HepG2 (cell line): Measurements from ENCODE around the gene IP6K3. TPM values are rescaled to one million over a fixed set of nuclear protein-coding genes. Genes with fewer than 3 reads are reported as not detected.

ENCODE experiments used
- ATAC-seq: fragments of 200-7000 bp; cut with Tn5 transposase; 3 replicates; pipeline ENCODE4 v1.9.1; 2020; ENCODE audit warnings: mild to moderate bottlenecking, moderate library complexity
- BruUV-seq: library from RNA; stranded (reverse); fragments of 400-500 nt; replicated peaks from 2 replicates; lab custom pipeline; 2021; lab: Mats Ljungman, UMichigan
- CTCF ChIA-PET: fragments of 300-600 bp; formaldehyde crosslinking; extraction: SDS; loops from one replicate; lab custom pipeline; 2021; ENCODE audit warnings: low total read pairs, inconsistent platforms, low intra/inter-chr PET ratio; lab: Yijun Ruan, JAX
- POLR2A ChIA-PET: fragments of 350-600 bp; sonication (Branson Sonifier 250); formaldehyde crosslinking; loops from one replicate; lab custom pipeline; 2020; ENCODE audit warnings: antibody characterized with exemption, inconsistent platforms; lab: Yijun Ruan, JAX
- DNase-seq: peaks from one replicate; pipeline ENCODE4 v3.0.0-alpha.2; 2015; ENCODE audit warnings: low spot score
- FAIRE-seq: peaks from 3 replicates; lab custom pipeline; 2011; peaks lifted over from hg19 to GRCh38; lab: Jason Lieb, UNC
- H2AFZ ChIP-seq: one replicate; pipeline ENCODE4 v1.6.1; 2011; ENCODE audit warnings: low read length, inconsistent platforms
- H3K27ac ChIP-seq: fragments of 300-600 bp; 3 replicates; pipeline ENCODE4 v1.8.0; 2011; ENCODE audit warnings: mixed run types, mild to moderate bottlenecking, mixed read lengths, low read length, inconsistent platforms; ENCODE audit not compliant: insufficient read depth; ENCODE audit errors: extremely low read length
- H3K27me3 ChIP-seq, 2 experiments: fragments of 200-600 bp in 1 of 2; 2 replicates in 1 of 2; 3 replicates in 1 of 2; pipeline versions ENCODE4 v1.6.0 to v1.8.0; 2011; ENCODE audit warnings: low read length in 2 of 2, mild to moderate bottlenecking in 2 of 2, moderate library complexity in 2 of 2, inconsistent platforms in 1 of 2; ENCODE audit not compliant: insufficient read depth in 2 of 2, control insufficient read depth in 1 of 2
- H3K36me3 ChIP-seq, 2 experiments: fragments of 200-600 bp in 1 of 2; replicated peaks in 1 of 2; 2 replicates in 1 of 2; 3 replicates in 1 of 2; pipeline versions ENCODE4 v1.5.1 to v1.8.0; 2011; ENCODE audit warnings: low read length in 2 of 2, inconsistent platforms in 1 of 2; ENCODE audit not compliant: insufficient read depth in 2 of 2, control insufficient read depth in 1 of 2
- H3K4me1 ChIP-seq: 2 replicates; pipeline ENCODE4 v1.5.1; 2012; ENCODE audit warnings: low read length, inconsistent platforms; ENCODE audit not compliant: insufficient read depth
- H3K4me2 ChIP-seq: 2 replicates; pipeline ENCODE4 v1.6.0; 2011; ENCODE audit warnings: low read depth, low read length, inconsistent platforms
- H3K4me3 ChIP-seq, 3 experiments: fragments of 200-600 bp in 1 of 3; sonication (generic), shearing (Covaris generic) in 1 of 3; replicated peaks in 1 of 3; 2 replicates each; pipeline ENCODE4 v1.5.1; 2011 to 2016; ENCODE audit warnings: low read length in 3 of 3, inconsistent platforms in 2 of 3, low read depth in 2 of 3, mild to moderate bottlenecking in 2 of 3, control low read depth in 1 of 3, mixed read lengths in 1 of 3; ENCODE audit not compliant: insufficient read depth in 1 of 3
- H3K79me2 ChIP-seq: one replicate; pipeline ENCODE4 v1.6.1; 2011; ENCODE audit warnings: low read length, inconsistent platforms; ENCODE audit not compliant: insufficient read depth
- H3K9ac ChIP-seq: 2 replicates; pipeline ENCODE4 v1.6.0; 2011; ENCODE audit warnings: mild to moderate bottlenecking, low read depth, low read length, inconsistent platforms; ENCODE audit not compliant: insufficient read depth
- H3K9me3 ChIP-seq: 2 replicates; pipeline ENCODE4 v1.5.1; 2012; ENCODE audit warnings: mild to moderate bottlenecking, low read length
- H4K20me1 ChIP-seq: 2 replicates; pipeline ENCODE4 v1.6.0; 2011; ENCODE audit warnings: inconsistent platforms, mild to moderate bottlenecking, low read length, moderate library complexity; ENCODE audit not compliant: insufficient read depth
- ARNTL ChIP-seq: sonication (generic); formaldehyde crosslinking; IDR thresholded peaks from 2 replicates; pipeline ENCODE4 v1.4.0; 2020; ENCODE audit warnings: mild to moderate bottlenecking, missing genetic modification reagents
- BRD4 ChIP-seq: sonication (generic); formaldehyde crosslinking; IDR thresholded peaks from 2 replicates; pipeline ENCODE4 v1.4.0; 2020; ENCODE audit warnings: missing genetic modification reagents
- ELK4 ChIP-seq: sonication (generic); formaldehyde crosslinking; IDR thresholded peaks from 2 replicates; pipeline ENCODE4 v1.9.0; 2021; ENCODE audit warnings: missing genetic modification reagents, borderline replicate concordance
- ETV5 ChIP-seq: IDR thresholded peaks from 2 replicates; pipeline ENCODE4 v1.6.1; 2018; ENCODE audit warnings: missing biosample characterization, missing genetic modification reagents, inconsistent platforms, borderline replicate concordance
- MXD3 ChIP-seq: IDR thresholded peaks from 2 replicates; pipeline ENCODE4 v1.6.1; 2016; ENCODE audit warnings: mild to moderate bottlenecking, missing biosample characterization, missing genetic modification reagents
- NFKBIZ ChIP-seq: IDR thresholded peaks from 2 replicates; pipeline ENCODE4 v1.6.1; 2018; ENCODE audit warnings: missing genetic modification reagents, missing compliant biosample characterization
- SAFB2 ChIP-seq: sonication (generic); formaldehyde crosslinking; IDR thresholded peaks from 2 replicates; pipeline ENCODE4 v1.5.1; 2020; ENCODE audit warnings: missing genetic modification reagents, low read depth, mild to moderate bottlenecking, borderline replicate concordance
- STAT6 ChIP-seq: sonication (generic); formaldehyde crosslinking; IDR thresholded peaks from 2 replicates; pipeline ENCODE4 v1.4.0; 2020; ENCODE audit warnings: missing genetic modification reagents, mild to moderate bottlenecking, borderline replicate concordance
- TGIF2 ChIP-seq: IDR thresholded peaks from 2 replicates; pipeline ENCODE4 v1.6.1; 2016; ENCODE audit warnings: control low read depth, missing compliant biosample characterization
- ZBTB25 ChIP-seq: IDR thresholded peaks from 2 replicates; pipeline ENCODE4 v1.6.1; 2018; ENCODE audit warnings: missing genetic modification reagents
- ZNF276 ChIP-seq: sonication (generic); formaldehyde crosslinking; IDR thresholded peaks from 2 replicates; pipeline ENCODE4 v1.4.0; 2020; ENCODE audit warnings: mild to moderate bottlenecking, low read depth, missing genetic modification reagents
- ZNF605 ChIP-seq: sonication (generic); formaldehyde crosslinking; IDR thresholded peaks from 2 replicates; pipeline ENCODE4 v1.8.0; 2022; ENCODE audit warnings: mild to moderate bottlenecking, missing genetic modification reagents
- WGBS: methylation state at CpG from one replicate; pipeline ENCODE4 v1.1.6; 2017; ENCODE audit warnings: low lambda C conversion rate; 5-methylcytosine and 5-hydroxymethylcytosine counted together
- in situ Hi-C: cut with HindIII; loops from 2 replicates; pipeline ENCODE4 v1.10.0; 2017; ENCODE audit warnings: low pct_unique_long_range_greater_than_20kb; ENCODE audit not compliant: extremely low pct_ligation_motif_present
- intact Hi-C: fragments of 100-400 bp; cut with micrococcal nuclease; formaldehyde crosslinking; loops from one replicate; pipeline ENCODE4 v1.10.0; 2022; ENCODE audit not compliant: unreplicated experiment
- polyA plus RNA-seq, 8 experiments: library from polyadenylated mRNA; depleted of rRNA in 3 of 8; stranded (reverse) in 7 of 8; unstranded in 1 of 8; fragments of >200 nt; fragmentation: Illumina TruSeq in 4 of 8; extraction: Trizol in 4 of 8; gene quantifications; 2 replicates each; pipeline versions ENCODE4 v1.2.1 to v1.2.3, GENCODE V29; 2011 to 2016; ENCODE audit warnings: low read depth in 4 of 8, missing spikeins in 1 of 8, mixed read lengths in 1 of 8; ENCODE audit not compliant: insufficient read depth in 1 of 8
- total RNA-seq, 5 experiments: library from RNA; depleted of rRNA; stranded (reverse); fragments of >200 nt; fragmentation: Illumina TruSeq; extraction: Trizol; gene quantifications; 2 replicates each; pipeline ENCODE4 v1.2.3, GENCODE V29; 2016; ENCODE audit warnings: low read depth in 1 of 5
- TF ChIP-seq, protein P1 (sequence below): fragments of 450-650 bp; IDR thresholded peaks from 2 replicates; pipeline ENCODE4 v1.6.1; 2017; ENCODE audit warnings: mild to moderate bottlenecking

The IP6K3 gene
- total and polyA plus RNA-seq, 2 of the 13 experiments (the other 11 are each of a cell fraction or from before 2014, with no cell fraction given) = 0.11 to 0.18 TPM

DNA sequence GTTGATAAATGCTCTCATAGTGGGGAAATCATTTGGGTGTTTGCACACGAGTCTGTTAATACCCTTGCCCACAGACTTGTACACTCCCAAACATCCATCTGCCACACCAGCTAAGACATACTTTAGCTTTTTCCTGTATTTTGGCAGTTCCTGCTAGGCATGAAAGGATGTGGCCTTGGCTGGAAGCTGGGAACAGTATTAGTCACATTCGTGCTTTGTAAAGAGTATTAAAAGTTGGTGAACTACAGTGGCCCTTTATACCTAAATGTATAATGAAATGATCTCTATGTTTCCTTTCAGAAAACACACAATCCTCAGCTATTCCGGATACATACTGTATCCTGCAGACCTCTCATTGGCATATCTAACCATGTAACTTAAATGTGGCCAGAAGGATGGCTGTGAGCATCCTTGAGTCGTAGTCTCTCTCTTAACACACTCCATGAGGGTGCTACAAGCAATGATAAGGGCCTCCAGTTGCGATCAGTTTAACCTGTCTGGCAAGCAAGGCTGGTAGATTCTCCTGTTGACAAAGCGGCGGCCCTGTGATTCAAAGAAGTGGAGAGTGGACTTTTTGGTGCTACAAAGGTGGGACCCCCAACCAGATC is 40.7 kb upstream of the IP6K3 start:
- POLR2A ChIA-PET = interaction anchor here (0.5 to 2.1 kb wide), 10 partner anchors 8 to 205 kb away, joined by 3 to 13 read pairs (median 4); partner anchors contain the start of gene UQCC2
- in situ Hi-C loops (no loop called here), intact Hi-C loops (no loop called here)
- H3K27me3 ChIP-seq = peaks cover 0 to 2% of the 10 kb centered on the region in 2 experiments; a peak in 2 of 5 replicates
- H3K4me3 ChIP-seq = peak overlapping the region; percentile 66 to 87 (median 81)
- ATAC-seq (no peak), DNase-seq (no peak), FAIRE-seq (peak; percentile 12)
- H3K27ac ChIP-seq = peak overlapping the region; percentile 72
- no peak overlapping the region for H2AFZ ChIP-seq
- peak overlapping the region; percentile 83 for H3K4me2 ChIP-seq
- WGBS = 81% methylated on average over 7 of the region's 7 CpGs
- no peaks in the 10 kb centered on the region for H3K9me3 ChIP-seq
- TSS peak; percentile 54 for BruUV-seq
- peaks cover 7 to 17% of the 10 kb centered on the region in 2 experiments for H3K36me3 ChIP-seq
- H4K20me1 ChIP-seq = peaks cover 9% of the 10 kb centered on the region; the same call in 1 of the 2 replicates
- peaks cover 24% of the 10 kb centered on the region for H3K79me2 ChIP-seq
- H3K9ac ChIP-seq = peak overlapping the region; percentile 90
- peaks cover 29% of the 10 kb centered on the region for H3K4me1 ChIP-seq
- CTCF ChIA-PET = no interaction called here
- TF ChIP-seq ARNTL (CRISPR knock-in tag) (0 out of 2 replicates have a peak, but pooled peaks have one; percentile 9), ETV5 (CRISPR knock-in tag) (no peak), SAFB2 (CRISPR knock-in tag) (0 out of 2 replicates have a peak, but pooled peaks have one; percentile 4), TGIF2 (CRISPR knock-in tag) (peak; percentile 21; the same call in 1 of the 2 replicates), ZNF605 (CRISPR knock-in tag) (no peak), NFKBIZ (0 out of 2 replicates have a peak, but pooled peaks have one; percentile 23), STAT6 (CRISPR knock-in tag) (no peak), BRD4 (CRISPR knock-in tag) (no peak), MXD3 (CRISPR knock-in tag) (no peak), ELK4 (CRISPR knock-in tag) (no peak), ZNF276 (no peak), ZBTB25 (CRISPR knock-in tag) (no peak)
- TF ChIP-seq, protein P1, sequence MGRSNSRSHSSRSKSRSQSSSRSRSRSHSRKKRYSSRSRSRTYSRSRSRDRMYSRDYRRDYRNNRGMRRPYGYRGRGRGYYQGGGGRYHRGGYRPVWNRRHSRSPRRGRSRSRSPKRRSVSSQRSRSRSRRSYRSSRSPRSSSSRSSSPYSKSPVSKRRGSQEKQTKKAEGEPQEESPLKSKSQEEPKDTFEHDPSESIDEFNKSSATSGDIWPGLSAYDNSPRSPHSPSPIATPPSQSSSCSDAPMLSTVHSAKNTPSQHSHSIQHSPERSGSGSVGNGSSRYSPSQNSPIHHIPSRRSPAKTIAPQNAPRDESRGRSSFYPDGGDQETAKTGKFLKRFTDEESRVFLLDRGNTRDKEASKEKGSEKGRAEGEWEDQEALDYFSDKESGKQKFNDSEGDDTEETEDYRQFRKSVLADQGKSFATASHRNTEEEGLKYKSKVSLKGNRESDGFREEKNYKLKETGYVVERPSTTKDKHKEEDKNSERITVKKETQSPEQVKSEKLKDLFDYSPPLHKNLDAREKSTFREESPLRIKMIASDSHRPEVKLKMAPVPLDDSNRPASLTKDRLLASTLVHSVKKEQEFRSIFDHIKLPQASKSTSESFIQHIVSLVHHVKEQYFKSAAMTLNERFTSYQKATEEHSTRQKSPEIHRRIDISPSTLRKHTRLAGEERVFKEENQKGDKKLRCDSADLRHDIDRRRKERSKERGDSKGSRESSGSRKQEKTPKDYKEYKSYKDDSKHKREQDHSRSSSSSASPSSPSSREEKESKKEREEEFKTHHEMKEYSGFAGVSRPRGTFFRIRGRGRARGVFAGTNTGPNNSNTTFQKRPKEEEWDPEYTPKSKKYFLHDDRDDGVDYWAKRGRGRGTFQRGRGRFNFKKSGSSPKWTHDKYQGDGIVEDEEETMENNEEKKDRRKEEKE = no peak
